OCI-LY1 (cell line): Measurements from ENCODE around the gene RNU5B-1.

Experiments
- EZH2 ChIP-seq: fragments of 200-600 bp; sonication (generic), shearing (Covaris generic); IDR thresholded peaks from 2 replicates; pipeline ENCODE4 v1.8.0; 2017; ENCODE audit warnings: borderline replicate concordance, mixed run types, mild to moderate bottlenecking, antibody characterized with exemption, low read length, moderate library complexity, mixed read lengths
- TF ChIP-seq, protein P1 (sequence below): fragments of 200-600 bp; sonication (generic), shearing (Covaris generic); IDR thresholded peaks from 2 replicates; pipeline ENCODE4 v1.5.1; 2017; ENCODE audit warnings: mild to moderate bottlenecking, antibody characterized with exemption, low read length, moderate library complexity, mixed read lengths

DNA sequence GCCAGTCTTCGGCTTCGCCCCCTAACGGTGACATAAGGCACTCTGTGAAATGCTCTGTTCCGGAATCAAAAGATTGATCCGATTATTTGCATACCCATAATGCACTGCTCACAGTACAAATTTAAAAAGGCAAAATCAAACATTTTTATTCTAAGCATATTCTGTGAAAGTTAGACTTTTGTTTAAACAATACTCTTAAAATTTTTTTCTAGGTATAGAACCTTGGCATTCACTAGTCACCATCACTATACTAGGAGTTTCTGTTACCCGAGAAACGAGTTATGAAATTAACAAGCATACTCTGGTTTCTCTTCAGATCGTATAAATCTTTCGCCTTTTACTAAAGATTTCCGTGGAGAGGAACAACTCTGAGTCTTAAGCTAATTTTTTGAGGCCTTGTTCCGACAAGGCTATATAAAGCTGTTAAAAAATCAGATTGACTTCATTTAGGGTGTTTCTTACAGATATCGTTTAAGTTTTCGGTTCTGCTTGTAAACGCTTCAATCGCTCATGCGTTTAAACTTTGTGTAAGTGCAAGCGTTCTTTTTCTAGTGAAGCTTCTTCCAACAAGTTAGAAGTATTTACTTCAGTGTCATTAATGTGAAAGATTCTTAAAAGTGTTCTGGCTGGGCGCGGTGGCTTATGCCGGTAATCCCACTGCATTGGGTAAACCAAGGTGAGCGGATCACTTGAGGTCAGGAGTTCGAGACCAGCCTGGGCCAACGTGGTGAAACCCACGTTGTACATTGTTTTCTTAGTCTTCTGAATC is at the start of gene RNU5B-1:
- TF ChIP-seq, protein P1, sequence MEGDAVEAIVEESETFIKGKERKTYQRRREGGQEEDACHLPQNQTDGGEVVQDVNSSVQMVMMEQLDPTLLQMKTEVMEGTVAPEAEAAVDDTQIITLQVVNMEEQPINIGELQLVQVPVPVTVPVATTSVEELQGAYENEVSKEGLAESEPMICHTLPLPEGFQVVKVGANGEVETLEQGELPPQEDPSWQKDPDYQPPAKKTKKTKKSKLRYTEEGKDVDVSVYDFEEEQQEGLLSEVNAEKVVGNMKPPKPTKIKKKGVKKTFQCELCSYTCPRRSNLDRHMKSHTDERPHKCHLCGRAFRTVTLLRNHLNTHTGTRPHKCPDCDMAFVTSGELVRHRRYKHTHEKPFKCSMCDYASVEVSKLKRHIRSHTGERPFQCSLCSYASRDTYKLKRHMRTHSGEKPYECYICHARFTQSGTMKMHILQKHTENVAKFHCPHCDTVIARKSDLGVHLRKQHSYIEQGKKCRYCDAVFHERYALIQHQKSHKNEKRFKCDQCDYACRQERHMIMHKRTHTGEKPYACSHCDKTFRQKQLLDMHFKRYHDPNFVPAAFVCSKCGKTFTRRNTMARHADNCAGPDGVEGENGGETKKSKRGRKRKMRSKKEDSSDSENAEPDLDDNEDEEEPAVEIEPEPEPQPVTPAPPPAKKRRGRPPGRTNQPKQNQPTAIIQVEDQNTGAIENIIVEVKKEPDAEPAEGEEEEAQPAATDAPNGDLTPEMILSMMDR: no peak; the same call in 1 of the 2 replicates
- TF ChIP-seq EZH2: no peak
